ENCODE data around the gene KTN1.

The KTN1 gene

GRCh38 chr14:55572578-55572977 is 7.4 kb upstream of the KTN1 start:
- peak; percentile 39 for DNase-seq

GRCh38 chr14:55574988-55575387 is 5.0 kb upstream of the KTN1 start:
- no peak for DNase-seq

DNA sequence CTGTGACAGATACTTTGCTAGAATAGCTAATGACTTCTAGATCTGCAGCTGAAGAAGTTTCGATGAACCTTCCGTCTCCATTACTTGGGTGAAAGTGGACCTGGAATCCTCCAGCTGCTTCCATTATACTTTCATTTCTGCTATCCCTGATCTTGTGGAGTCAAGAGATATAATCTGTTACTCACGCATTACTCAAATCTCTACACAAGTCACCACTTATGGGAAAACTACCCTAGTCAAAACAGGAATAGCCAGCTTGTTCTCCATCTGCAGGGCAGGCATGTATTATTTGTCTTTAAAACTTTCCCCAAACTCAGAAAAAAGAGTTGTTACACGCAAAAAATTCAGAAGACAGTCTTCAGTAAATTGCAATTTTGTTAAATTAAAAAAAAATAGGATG is 2.8 kb upstream of the KTN1 start:
- DNase-seq, result no peak

DNA sequence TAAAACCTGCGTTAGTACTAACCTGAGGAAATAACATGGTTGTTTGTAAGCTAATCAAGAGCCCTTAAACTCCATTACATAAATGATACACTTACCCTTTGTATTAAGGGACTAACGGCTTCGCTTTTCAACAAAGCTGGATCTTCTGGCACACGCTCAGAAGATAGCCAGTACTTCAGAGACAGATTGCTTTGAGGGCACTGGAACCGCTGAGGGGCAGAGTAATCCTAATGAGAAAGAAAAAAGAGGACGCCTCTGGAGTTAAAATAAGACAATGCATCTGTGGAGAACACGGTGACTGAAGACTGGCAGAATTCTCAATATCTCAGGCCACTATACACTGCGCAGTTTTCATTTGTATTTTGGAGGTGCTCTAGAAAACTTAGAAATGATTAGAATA is 1.5 kb upstream of the KTN1 start:
- DNase-seq, result no peak

DNA sequence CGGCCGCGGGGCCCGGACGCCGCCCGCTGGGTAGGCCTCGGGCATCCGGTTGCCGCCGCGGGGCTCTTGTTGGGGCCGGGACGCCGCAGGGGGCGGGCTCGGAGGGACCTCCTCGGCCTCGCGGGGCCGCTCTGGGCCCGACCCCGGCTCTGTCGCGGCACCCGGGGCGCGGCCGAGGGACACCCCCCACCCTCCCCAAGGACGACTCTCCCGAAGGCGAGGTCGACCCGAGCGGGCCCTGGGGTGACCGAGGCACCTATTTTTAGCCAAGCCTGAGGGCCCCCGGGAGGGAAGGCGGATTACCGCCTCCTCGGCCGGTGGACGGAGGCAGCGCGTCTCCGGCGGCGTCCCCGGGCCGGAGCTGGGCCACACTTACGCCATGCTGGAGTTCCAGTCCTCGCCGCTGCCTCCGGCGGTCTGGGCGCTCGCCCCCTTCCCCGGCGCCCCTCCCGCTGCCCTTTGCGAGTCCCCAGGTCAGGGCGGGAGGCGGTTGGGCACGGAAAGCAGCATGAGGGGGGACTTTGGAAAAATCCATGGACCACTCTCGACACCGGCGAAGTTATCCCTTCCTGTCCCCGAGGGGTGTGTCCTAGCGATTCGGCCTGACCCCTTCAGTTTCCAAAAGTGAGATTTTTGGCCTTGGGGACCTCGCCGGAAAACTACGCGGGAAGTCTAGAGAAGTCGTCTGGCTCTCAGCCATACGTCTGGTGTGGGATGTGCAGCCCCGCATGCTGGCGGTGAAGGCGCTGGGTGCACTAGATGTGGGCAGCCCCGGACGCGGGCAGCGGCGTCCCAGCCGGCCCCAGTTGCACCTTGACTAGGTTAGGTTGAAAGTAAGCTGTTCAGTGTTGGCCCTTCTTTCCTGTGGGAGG is 699 bp downstream of the KTN1 start:
- peak; percentile 37 for DNase-seq

DNA sequence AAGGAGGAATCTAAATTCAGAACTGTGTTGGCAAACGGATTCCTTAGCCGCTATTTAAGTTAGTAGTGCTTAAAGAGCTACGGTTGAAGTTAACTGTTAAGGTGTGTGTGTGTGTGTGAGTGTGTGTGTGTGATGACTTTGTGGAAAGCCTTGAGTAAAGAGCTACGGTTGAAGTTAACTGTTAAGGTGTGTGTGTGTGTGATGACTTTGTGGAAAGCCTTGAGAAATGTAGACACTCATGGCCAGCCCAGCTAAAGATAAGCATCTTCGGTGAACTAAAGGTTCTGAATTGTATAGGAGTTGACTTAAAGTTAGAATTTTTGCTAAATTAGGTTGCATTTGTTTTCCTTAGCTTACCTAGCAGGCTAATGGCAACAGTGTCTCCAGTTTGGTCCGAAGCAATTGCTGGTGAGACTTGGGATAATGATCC is 1.4 kb downstream of the KTN1 start:
- DNase-seq, result no peak

GRCh38 chr14:55582746-55583145 is 2.7 kb downstream of the KTN1 start:
- DNase-seq, result no peak

DNA sequence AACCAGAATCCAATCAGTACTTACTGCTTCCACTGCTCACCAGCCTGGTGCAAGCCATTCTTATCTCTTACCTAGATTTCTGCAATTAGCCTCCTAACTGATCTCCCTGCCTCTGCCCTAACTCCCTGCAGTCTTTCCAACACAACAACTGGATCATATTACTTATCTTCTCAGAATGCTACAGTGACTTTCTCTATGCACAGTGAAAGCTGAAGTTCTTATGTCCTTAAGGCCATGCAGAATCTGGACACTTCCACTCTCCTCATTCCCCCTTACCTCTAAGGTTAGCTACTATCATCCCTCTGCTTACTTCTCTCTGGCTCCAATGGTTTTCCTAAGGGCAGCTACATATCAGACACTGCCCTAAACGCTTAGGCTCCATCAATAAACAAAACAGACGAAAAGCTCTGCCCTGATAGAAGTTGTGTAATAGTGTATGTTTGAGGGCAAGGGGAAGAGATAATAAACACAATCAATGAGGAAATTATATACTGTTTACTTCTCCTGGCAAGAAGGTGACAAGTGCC is 4.0 kb downstream of the KTN1 start:
- peak; percentile 58 for DNase-seq

- DNase-seq, result no peak
Observed at GRCh38 chr14:55585854-55586253, 5.8 kb downstream of the KTN1 start.

DNA sequence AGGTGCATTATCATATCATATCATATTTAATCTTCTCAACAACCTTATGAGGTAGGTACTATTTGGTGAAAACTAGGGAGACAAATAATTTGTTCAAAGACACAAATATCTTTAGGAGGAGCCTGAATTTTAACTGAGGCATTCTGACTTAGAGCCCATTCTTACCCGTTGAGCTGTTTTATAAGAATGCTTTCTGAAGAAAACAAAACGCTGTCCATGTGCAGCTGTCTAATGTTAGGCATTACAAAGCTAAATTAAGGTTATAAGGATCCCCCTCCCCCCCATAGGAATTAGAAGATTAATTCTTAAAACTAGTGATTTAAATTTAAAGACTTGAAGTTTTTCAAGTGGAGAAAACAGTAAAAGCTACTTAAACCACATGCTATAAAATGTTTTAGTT is 6.4 kb downstream of the KTN1 start:
- no peak for DNase-seq

GRCh38 chr14:55587847-55588246 is 7.8 kb downstream of the KTN1 start:
- DNase-seq, result no peak

- DNase-seq, result no peak
Observed at GRCh38 chr14:55588259-55588699, 8.3 kb downstream of the KTN1 start.

DNA sequence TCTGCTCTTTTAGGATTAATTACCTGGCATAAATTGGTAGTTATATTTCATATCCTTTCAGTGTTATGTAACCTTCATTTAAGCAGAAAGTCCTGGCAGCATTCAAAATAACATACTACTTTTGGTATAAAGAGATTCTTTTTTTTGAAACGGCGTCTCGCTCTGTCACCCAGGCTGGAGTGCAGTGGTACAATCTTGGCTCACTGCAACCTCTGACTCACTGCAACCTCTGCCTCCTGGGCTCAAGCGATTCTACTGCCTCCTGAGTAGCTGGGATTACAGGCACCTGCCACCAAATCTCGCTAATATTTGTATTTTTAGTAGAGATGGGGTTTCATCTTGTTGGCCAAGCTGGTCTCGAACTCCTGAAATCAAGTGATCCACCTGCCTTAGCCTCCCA is 9.2 kb downstream of the KTN1 start:
- DNase-seq, result no peak

- peak; percentile 36 for DNase-seq
Observed at GRCh38 chr14:55592436-55592835, 12.4 kb downstream of the KTN1 start.

- DNase-seq, result no peak
Observed at GRCh38 chr14:55593698-55594097, 13.7 kb downstream of the KTN1 start.

GRCh38 chr14:55599250-55599879 is 19.4 kb downstream of the KTN1 start:
- DNase-seq, result peak; percentile 88

- no peak for DNase-seq
Observed at GRCh38 chr14:55600784-55601561, 21.0 kb downstream of the KTN1 start.

DNA sequence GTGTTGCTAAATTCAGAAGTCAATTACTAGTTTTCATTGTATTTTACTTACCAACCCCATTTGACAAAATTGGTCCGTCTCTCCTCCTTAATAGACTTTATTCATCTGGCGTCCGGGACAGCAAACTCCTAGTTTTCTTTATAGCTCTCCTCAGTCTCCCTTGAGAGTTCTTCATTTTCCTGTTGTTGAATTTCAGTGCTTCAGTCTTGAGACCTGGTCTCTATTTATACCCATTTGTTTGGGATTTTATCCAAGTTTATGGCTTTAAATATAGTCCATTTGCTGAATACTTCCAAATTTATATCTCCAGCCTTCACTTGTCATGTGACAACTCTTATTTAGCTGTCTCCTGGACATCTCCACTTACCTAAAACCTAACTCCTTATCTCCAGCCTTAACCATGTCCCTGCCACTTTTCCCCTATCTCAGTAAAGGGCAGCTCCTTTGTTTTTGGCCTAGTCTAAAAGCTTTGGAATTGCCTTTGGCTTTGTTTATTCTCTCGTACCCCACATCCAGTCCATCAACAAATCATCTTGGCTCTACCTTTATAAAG is 23.5 kb downstream of the KTN1 start:
- DNase-seq, result no peak

DNA sequence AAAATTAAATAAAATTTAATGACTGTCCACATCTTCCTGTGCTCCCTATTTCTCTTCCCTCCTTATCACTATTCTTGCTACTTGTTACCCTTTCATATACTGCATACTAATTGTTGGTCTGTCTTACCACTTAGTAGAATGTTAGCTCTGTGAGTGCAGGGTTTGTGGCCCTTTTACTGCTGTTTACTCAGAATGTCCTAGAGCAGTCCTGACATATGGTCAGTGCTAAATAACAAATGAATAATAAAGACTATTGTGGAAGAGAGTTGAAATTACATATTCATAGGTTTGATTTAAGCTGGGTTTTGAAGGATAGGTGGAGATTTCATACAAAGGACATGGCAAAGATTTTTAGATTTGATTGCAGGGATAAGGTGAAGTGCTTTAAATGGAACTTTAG is 24.5 kb downstream of the KTN1 start:
- no peak for DNase-seq

DNA sequence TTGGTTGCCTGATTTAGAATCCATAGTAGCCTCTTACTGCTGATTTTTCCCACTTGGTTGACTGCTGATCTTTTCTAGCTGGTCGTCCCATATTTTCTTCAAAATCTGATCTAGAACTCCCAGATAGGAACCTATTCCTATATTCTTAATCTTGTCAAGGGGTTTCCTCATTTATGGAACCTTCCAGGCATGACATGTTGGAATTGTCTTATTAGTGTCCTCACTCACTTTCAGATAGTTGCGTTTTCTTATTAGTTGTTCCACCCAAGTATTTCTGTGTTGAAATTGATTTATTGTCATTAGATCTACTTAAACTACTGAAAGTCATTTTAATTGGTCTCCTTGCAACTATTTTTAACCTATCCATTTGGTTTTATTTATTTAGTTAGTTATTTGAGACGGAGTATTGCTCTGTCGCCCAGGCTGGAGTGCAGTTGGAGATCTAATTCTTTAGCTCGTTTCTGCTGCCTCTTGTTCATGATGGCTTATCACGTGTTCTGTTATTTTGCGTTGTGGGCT is 25.0 kb downstream of the KTN1 start:
- peak; percentile 55 for DNase-seq

DNA sequence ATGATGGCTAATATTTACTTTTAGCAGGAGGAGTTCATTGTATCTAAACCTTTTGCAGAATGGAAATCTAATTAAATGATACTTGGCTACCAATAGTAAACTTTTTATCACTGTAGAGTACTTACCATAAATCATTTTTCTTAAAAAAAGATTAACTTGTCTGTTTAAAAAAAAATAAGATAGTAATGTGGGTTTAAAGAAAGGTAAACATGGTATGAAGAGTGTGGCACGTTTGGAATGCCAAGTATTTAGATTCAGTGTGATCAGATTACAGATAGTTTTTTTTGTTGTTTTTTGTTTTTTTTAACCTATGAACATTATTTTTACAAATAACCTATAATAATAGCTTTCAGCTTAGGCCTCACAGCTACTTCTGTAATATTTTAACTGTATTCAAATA is 25.8 kb downstream of the KTN1 start:
- no peak for DNase-seq

DNA sequence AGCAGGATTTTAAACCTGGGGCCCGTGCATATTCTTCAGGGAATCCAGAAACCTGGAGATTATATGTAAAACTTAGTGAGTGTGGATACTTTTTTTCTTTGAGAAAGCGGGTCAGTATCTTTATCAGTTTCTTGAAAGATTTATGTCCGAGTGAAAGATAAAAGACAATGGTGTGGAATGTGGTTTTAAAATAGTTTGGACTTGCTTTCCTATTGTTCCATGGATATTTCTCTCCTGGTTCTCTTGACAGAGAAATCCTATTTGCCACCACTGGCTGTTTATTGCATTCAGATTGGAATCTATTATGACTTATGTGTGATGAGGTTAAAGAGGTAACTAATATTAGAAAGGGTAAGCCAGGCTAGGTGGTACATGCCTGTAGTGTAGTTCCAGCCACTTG is 27.4 kb downstream of the KTN1 start:
- no peak for DNase-seq

- DNase-seq, result no peak
Observed at GRCh38 chr14:55609681-55610080, 29.7 kb downstream of the KTN1 start.

Data from NCI-H510A treated with DMSO at 0.1 percent for 48 hours (cell line).